ENCODE measurements around the gene FBN1. TPM values are rescaled to one million over a fixed set of nuclear protein-coding genes. Genes with fewer than 3 reads are reported as not detected.
A peak's percentile ranks its signal among the peaks of the same experiment; 100 is the strongest.

FBN1 gene
- total RNA-seq, 4 donors from 2014 or later = 3.9 to 87.0 (median 23.4) TPM

- Histone ChIP-seq H3K4me1 (peaks cover 3 to 57% (median 13%) of the 10 kb centered on the region in 3 donors), H3K27me3 (peaks cover 0 to 34% (median 3%) of the 10 kb centered on the region in 4 donors), H3K4me3 (peak overlapping the region; percentile 48 to 78 (median 65)), H3K27ac (peak overlapping the region; percentile 75 to 93 (median 86)), H3K9me3 (no peaks in the 10 kb centered on the region), H3K36me3 (no peaks in the 10 kb centered on the region)
- intact Hi-C loops (cut with DNase I) = no loop called here
- TF ChIP-seq CTCF (IDR thresholded peaks at IDR 0.05) (no peak), POLR2A (IDR thresholded peaks at IDR 0.05) (no peak)
- DNase-seq = no peak
- WGBS, 2 donors = 0% methylated on average over 1 to 3 of the region's 79 CpGs
Measured at GRCh38 chr15:48644827-48645557, 517 bp downstream of the FBN1 start.

- TF ChIP-seq CTCF (IDR thresholded peaks at IDR 0.05) (no peak), POLR2A (IDR thresholded peaks at IDR 0.05) (no peak)
- no peaks in the 10 kb centered on the region for H3K36me3 ChIP-seq
- intact Hi-C loops (cut with DNase I) = no loop called here
- H3K9me3 ChIP-seq = no peaks in the 10 kb centered on the region
- 0 to 1% methylated on average over 5 to 21 of the region's 26 CpGs for WGBS, 2 donors
- no peak for DNase-seq
- peak overlapping the region; percentile 75 to 93 (median 86) for H3K27ac ChIP-seq
- H3K4me1 ChIP-seq = peaks cover 3 to 57% (median 13%) of the 10 kb centered on the region in 3 donors
- H3K4me3 ChIP-seq = peak overlapping the region; percentile 48 to 78 (median 65)
- peaks cover 0 to 34% (median 3%) of the 10 kb centered on the region in 4 donors for H3K27me3 ChIP-seq
Measured at GRCh38 chr15:48644467-48644826, 1.1 kb downstream of the FBN1 start.

GRCh38 chr15:48643776-48644466 is 1.6 kb downstream of the FBN1 start:
- Histone ChIP-seq H3K27me3 (peaks cover 0 to 34% (median 3%) of the 10 kb centered on the region in 4 donors), H3K9me3 (no peaks in the 10 kb centered on the region), H3K36me3 (no peaks in the 10 kb centered on the region), H3K27ac (peak overlapping the region; percentile 75 to 93 (median 86)), H3K4me1 (peaks cover 3 to 57% (median 13%) of the 10 kb centered on the region in 3 donors), H3K4me3 (peak overlapping the region; percentile 48 to 78 (median 65))
- 41 to 49% methylated on average over 12 of the region's 12 CpGs for WGBS, 2 donors
- DNase-seq = no peak
- intact Hi-C loops (cut with DNase I) = no loop called here
- TF ChIP-seq POLR2A (IDR thresholded peaks at IDR 0.05) (no peak), CTCF (IDR thresholded peaks at IDR 0.05) (no peak)

GRCh38 chr15:48643206-48643605 is 2.3 kb downstream of the FBN1 start:
- intact Hi-C loops (cut with DNase I) = no loop called here
- H3K36me3 ChIP-seq = no peaks in the 10 kb centered on the region
- peak overlapping the region in 3 of 4 donors; percentile 80 to 93 (median 91) for H3K27ac ChIP-seq
- H3K4me3 ChIP-seq = peak overlapping the region in 3 of 4 donors; percentile 59 to 78 (median 71)
- no peak for TF ChIP-seq CTCF (IDR thresholded peaks at IDR 0.05)
- TF ChIP-seq POLR2A (IDR thresholded peaks at IDR 0.05) = no peak
- H3K9me3 ChIP-seq = no peaks in the 10 kb centered on the region
- 43 to 60% methylated on average over 3 of the region's 3 CpGs for WGBS, 2 donors
- peaks cover 3 to 57% (median 13%) of the 10 kb centered on the region in 3 donors for H3K4me1 ChIP-seq
- DNase-seq = no peak
- peaks cover 0 to 34% (median 3%) of the 10 kb centered on the region in 4 donors for H3K27me3 ChIP-seq

- Histone ChIP-seq H3K27ac (peak overlapping the region in 2 of 4 donors; percentile 80 to 93), H3K27me3 (peaks cover 0 to 34% (median 3%) of the 10 kb centered on the region in 4 donors), H3K9me3 (no peaks in the 10 kb centered on the region), H3K4me3 (peak overlapping the region in 3 of 4 donors; percentile 59 to 78 (median 71)), H3K36me3 (no peaks in the 10 kb centered on the region), H3K4me1 (peaks cover 3 to 57% (median 13%) of the 10 kb centered on the region in 3 donors)
- intact Hi-C loops (cut with DNase I) = no loop called here
- DNase-seq = no peak
- 47 to 73% methylated on average over 1 of the region's 1 CpG for WGBS, 2 donors
- TF ChIP-seq POLR2A (IDR thresholded peaks at IDR 0.05) = no peak
- TF ChIP-seq CTCF (IDR thresholded peaks at IDR 0.05) = no peak
Measured at GRCh38 chr15:48642795-48643194, 2.7 kb downstream of the FBN1 start.

Data from esophagus squamous epithelium (tissue), 5 donors.